GM21717 (cell line): Measurements from ENCODE around the gene SUN1.

ENCODE experiments used
- ATAC-seq: cut with Tn5 transposase; IDR thresholded peaks from one replicate; pipeline ENCODE4 v1.9.1; 2021; ENCODE audit warnings: mild to moderate bottlenecking, moderate library complexity; ENCODE audit not compliant: unreplicated experiment

Gene SUN1

DNA sequence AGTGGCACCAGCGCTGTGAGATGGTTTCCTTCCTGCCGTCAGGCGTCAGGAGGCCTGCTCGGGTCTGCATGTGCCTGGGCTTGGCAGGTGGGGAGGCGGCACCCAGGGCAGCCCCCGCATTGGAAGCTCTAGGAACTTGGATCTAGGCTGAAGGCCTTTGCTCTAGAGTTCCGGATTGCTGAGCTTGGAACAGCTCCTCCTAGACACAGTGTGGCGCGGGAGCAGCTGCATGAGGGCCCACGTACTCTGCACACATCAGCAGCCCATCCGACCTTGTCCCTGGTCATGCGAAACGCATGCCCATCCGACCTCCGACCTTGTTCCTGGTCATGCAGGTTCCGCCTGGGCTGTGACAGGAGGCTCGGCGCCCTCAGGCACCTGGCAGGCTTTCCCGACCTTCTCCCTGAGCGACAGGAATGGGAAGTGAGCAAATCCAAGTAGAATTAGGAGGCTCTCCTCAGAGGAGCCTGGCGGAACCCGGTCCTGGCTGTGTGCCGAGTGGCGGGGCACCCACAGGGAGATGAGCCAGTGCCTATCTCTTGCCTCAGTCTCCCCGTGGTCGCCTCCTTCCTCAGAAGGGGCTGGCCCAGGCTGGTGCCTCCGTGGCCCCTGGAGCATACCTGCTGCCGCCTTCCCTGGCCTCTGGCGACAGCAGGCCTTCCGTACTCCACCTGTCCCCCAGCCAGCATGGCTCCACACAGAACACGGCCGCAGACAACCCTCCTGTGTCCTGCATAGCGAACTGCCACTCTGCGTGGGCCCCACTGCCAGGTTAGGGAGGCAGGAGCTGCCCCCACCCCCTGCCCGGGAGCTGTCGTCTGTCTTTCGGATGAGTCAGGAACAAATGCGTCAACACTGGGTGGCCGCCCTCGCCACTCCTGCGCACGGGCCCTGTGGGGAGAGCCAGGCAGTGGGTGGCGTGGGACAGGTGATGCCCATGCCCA lies 56.1 kb downstream of the SUN1 start:
- ATAC-seq, result no peak

DNA sequence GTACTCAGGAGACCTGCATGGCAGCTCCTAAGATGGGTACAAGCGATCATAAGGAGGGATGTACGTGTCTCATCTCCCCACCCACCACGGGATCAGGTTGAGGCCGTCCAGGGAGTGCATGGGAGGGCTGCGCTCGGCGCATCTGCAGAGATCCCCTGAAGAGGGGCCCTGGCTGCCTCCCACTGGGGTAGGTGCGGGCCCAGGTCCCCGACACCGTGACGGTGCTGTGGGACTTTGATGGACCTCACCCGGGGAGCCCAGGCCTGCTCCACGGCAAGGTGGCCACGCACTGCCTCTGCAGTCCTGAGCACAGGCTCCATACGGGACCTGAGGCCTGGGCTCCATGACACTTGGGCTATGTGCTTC lies 56.7 kb downstream of the SUN1 start:
- ATAC-seq, result no peak

DNA sequence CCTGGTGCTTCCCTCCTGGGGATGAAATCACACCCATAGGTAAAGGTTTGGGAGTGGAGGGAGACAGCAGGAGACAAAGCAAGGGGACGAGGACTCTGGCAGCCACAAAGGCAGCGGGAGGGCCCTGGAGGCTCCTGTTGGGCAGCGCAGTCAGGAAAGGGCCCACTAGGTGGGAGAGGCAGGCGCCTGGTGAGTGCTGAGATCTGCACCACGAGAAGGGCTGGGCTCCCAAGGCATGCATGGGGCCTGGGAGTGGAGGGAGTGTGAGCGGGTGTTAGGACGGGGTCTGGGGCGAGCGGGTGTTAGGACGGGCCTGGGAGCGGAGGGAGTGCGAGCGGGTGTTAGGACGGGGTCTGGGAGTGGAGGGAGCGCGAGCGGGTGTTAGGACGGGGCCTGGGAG lies 57.1 kb downstream of the SUN1 start:
- ATAC-seq, result no peak

DNA sequence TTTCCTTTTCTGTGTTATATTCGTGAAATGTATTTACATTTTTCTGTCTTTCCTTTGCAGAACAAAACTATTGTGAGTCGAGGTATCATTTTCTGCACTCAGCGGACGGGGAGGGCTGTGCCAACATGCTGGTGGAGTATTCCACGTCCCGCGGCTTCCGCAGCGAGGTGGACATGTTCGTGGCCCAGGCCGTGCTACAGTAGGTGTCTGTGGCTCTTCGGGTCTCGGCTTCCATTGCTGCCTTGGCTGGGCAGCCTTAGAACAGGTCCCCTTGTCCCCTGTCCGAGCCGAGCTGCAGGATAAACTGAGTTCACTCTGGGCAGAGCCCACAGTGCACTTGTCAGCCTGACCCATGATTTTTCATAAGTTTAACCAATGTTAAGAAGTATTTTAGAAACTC lies 58.6 kb downstream of the SUN1 start:
- no peak for ATAC-seq

DNA sequence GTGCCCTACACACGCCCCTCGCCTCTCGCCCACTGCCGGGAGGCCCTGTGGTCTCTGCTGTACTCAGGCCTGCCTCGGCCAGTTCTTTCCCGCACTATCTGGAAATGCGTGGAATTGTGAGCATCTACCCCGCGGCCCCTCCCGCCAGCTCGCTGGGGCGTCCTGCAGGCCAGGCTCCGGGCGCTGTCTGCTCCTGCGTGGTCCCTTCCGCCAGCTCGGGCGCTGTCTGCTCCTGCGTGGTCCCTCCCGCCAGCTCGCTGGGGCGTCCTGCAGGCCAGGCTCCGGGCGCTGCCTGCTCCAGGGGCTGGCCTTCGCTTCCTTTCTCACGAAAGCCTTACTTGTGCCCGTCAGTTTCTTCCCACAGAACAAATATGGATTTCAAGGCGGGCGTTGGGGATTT lies 59.0 kb downstream of the SUN1 start:
- no peak for ATAC-seq

DNA sequence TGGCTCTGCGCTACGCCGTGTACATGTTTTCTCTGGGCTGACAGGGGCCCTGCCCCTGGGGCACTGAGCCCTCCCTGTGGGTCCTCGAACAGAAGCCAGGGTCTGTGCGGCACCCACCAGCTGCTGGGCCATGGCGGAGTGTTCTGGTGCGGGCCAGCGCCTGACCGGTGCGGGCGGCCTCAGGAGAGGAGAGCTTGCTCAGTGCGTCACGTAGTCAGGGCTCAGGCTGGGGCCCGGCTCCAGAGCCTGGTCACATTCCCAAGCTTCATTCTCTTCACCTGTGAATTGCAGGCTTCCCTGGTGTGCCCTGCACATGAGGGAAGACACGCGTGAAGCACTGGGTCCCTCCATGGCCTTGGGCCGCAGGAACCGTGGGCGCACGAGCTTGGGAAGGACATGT lies 59.5 kb downstream of the SUN1 start:
- no peak for ATAC-seq

DNA sequence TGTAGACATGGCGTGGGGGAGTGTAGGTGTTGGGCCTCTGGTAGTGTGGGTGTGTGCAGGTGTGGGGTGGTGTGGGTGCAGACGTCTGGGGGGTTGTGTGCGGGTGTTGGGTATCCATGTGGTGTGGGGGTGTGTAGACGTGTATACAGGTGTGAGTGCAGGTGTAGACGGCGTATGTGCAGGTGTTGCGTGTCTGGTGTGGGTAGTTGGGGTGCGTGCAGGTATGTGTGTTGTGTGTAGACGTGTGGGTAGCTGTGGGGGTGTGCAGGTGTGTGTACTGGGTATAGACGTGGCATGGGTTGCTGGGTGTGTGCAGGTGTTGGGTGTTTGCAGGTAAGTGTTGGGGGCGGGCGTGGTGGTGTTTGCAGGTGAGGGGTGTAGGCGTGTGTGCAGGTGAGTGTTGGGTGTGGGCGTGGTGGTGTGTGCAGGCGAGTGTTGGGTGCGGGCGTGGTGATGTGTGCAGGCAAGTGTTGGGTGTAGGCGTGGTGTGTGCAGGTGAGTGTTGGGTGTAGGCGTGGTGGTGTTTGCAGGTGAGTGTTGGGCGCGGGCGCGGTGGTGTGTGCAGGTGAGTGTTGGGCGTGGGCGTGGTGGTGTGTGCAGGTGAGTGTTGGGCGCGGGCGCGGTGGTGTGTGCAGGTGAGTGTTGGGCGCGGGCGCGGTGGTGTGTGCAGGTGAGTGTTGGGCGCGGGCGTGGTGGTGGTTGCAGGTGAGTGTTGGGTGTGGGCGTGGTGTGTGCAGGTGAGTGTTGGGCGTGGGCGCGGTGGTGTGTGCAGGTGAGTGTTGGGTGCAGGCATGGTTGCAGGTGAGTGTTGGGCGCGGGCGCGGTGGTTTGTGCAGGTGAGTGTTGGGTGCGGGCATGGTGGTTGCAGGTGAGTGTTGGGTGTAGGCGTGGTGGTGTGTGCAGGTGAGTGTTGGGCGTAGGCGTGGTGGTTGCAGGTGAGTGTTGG lies 60.6 kb downstream of the SUN1 start:
- no peak for ATAC-seq

DNA sequence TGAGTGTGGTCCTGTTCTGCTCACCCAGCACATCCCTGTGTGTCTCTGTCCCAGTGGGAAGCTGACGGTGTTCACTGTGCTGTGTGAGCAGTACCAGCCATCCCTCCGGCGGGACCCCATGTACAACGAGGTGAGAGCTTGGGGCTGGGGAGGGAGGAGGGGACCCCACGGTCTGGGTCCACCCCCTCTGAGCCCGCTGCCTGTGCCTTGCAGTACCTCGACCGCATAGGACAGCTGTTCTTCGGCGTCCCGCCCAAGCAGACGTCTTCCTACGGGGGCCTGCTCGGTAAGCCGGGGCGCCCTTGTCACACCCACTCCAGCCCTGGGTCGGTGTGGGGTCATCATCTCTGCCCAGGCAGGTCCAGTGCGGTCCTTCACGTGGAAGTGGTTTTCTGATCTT lies 61.4 kb downstream of the SUN1 start:
- ATAC-seq, result no peak

DNA sequence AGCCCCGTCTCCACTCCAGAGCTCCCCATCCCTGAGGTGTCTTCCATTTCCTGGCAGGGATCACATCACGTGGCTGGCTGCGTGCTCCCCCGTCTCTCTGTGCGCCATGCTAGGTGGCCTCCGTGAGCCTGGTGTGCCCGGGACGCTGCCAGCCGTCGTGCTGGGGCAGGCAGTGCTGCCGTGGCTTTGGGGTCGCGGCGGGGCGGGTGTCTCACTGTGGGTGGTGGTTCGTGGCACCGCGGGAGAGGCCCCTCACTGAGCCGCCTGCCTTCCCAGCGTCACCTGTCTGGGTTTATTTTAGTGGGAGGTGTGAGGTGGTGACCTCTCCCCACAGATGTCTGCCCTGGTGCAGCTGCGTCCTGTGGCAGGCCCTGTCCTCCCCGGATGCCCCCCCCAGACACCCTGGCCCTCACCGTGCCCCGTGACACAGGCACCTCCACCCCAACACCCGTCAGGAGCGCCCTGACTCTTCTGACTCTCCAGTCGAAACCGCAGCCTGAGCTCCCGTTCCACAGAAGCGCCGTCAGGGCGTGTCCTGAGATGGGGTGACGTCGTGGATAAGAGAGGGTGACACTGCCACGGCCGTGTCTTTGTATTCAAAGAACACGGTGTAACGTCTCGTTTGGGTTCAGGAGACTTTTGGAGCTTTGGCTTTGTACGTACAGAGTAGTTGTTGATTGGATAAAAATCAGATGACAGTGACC lies 62.0 kb downstream of the SUN1 start:
- ATAC-seq, result no peak

DNA sequence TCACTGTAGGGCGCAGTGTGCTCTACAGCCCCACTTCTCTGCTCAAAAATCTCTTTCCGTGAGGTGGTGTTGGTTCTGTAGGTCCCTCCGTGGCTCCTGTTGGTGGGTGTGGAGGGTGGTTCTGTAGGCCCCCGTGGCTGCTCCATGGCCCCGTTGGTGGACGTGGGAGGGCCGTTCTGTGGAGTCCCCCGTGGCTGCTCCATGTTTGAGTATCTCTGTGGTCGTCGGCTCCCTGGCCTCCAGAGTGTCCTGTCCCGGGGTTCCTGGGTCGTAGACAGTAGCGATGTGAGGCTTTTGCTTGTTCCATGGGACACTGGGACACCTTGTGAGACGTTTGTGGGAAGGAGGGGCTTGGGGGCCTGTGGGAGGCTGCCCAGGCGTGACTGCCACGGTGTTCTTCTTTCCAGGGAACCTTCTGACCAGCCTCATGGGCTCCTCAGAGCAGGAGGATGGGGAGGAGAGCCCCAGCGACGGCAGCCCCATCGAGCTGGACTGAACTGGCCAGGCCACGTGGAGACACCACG lies 62.7 kb downstream of the SUN1 start:
- no peak for ATAC-seq

DNA sequence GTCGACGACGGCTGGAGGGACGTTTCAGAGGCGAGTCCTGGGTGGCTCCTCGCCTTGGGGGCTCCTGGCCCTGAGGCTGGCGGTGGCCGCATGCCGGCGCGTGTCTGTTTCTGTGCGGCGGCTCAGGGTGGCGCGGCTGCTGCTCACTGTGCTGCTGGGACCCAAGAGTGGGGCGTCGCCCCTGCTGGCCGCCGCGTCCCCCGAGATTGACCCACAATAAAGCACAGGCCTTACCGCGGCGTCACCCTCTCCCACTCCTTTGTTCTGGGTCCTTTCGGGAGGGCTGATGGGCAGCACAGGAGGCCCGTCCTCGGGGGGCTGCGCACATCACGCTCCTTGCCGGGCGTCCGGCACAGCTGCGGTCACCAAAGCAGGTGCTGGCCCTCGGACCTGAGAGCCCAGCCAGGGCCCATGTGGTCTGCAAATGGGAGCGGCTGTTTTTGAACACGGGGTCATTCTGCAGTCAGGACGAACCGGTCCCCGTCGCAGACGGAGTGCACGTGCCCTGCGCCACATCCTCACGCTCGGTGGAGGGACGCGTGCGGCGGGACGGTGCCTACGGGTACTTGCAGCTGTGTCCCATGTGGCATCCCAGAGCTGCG lies 63.3 kb downstream of the SUN1 start:
- ATAC-seq, result no peak

DNA sequence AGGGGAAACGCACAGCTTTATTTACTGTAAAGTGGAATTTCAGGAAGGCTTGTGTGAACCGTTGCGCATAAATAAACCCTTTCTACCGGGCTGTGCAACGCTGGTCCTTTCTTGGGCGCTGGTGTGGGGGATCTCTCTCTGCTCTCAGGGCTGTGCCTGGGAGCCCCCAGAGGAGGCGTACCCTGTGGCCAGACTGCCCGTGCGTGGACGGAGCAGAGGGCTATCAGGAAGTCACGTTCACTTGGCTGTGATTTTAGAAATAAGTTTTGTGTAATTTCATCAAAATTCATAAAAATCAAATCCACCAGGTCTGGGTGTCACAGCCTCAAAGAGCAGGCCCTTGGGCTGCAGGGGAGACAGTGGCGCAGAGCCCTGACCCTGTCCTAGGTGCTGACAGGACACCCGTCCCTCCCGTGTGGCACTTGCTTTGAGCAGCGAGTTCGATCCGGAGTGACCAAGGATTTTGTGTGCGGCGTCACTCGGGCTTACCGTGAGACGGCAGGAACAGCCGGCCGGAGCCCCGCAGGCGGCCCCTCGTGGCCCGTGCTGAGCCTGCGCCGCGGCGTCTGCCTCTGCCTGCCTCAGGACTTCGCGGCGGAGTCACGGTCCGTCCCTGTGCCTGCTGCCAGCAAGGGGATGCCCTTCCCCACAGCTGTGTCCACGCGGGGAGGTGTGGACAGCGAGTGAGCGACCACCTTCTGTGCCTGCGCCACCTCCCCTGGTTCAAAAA lies 64.2 kb downstream of the SUN1 start:
- no peak for ATAC-seq

DNA sequence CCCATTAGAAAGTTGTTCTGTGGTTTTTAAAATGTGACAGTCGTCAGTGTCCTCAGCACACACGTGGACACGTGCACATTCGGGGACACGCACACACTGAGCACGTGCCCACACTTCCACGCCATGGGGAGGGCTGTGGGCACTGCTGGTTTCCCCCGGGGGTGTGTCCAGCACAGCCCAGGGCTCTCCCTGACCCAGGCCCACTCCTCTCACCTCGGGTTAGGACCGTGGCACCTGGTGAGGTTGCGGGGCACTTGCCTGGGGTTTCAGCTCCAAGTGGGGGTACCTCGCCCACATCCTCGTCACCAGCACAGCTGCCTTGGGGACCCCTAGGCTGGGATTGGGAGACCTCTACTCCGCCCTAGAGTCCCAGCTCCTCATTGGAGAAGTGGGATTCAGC lies 64.8 kb downstream of the SUN1 start:
- no peak for ATAC-seq

DNA sequence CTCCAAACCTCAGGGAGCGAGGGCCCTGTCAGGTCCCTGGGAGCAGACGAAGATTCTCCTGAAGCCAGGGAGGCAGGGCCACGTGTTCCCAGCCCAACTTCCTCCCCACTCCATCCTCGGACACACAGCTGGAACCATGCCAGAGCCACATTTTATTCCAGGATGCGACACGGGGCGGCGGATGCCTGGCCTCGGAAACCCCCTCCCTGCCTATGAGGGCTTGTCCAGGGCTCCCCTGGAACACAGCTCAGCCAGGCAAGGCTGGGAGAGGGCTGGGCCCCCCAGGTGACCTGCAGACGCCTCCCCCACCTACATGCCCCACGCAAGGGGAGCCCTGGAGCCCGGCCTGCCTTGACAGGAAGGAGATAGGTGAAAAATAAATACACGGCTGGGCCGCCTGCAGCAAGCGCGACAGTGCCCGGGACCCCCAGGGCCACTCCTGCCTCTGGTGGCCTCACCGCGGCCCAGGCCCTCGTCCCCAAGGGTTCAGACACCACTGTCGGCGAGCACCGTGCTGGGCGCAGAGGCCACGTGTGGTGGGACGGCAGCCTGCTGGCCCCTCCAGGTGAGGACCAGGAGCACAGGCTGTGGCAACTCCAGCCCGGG lies 65.6 kb downstream of the SUN1 start:
- ATAC-seq, result no peak

DNA sequence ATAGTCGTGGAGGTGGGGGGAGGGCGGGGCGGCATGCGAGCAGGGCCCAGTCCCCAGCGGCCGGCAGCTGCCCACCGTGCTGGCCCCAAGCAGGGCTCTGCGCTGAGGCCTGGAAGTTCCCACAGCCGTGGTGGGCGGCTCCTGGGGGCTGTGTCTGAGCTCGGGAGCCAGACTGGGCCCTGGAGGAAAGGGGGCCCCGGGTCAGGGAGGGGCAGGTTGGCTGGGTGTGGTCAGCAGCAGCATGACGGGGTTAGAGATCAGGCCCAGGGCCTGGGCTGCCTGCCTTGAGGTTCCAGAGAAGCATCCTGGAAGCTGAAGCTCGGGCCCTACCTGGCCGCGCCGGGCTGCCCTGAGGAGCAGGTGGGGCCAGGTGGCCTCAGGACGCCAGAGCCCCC lies 66.2 kb downstream of the SUN1 start:
- ATAC-seq, result no peak

DNA sequence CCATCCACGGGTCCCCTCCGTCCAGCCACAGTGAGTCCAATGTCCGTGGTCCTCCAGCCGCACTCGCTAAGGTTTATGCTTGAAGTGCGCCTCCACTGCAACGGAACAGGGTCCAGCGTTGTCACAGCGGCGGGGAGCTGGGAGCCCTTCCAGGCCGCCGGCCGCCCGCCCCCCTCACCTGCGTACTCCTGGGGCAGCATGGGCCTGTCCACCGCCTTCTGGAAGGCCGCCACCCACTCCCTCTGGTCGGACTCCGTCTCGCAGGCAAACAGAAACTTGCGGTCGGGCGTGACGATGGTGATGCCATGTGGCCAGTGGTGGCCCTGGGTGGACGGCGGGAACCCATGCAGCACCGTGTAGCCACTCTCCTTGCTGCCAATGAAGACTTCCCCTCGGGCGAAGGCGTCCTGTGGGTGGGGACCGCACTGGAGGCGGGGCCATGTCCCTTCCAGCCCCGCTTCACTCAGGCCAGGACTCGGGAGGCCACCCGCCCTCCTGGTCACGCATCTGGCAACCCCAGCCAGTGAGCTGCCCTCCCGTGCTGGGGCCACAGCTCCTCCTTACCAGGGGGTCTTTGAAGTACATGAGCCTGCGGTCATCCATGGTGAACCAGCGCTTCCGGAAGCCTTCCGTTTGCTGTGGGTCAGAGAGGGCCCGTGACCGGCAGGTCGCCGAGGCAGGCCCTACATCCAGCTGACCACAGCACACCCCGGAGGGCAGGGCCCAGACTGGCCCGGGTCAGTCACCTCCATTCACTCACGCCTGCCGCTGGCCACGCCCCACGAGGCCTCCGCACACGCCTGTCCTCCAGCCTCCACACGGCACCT lies 66.8 kb downstream of the SUN1 start:
- no peak for ATAC-seq

DNA sequence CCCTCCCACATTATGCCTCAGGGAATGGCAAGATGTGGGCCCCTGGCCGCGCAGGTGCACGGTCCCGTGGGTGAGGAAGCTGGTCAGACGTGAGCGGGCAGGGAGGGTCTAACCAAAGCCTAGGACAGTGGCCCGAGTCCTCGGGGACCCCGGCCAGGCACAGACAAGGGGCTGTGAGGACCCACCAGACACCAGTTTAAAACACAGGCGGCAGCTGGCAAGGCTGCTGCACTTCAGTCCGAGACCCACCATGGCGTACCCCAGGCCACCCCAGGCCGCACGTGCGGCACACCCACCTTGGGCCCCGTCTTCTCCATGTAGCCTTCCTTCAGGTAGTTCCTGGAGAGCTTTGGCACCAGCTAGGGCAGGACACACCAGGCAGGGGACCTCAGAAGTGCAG lies 67.5 kb downstream of the SUN1 start:
- no peak for ATAC-seq

DNA sequence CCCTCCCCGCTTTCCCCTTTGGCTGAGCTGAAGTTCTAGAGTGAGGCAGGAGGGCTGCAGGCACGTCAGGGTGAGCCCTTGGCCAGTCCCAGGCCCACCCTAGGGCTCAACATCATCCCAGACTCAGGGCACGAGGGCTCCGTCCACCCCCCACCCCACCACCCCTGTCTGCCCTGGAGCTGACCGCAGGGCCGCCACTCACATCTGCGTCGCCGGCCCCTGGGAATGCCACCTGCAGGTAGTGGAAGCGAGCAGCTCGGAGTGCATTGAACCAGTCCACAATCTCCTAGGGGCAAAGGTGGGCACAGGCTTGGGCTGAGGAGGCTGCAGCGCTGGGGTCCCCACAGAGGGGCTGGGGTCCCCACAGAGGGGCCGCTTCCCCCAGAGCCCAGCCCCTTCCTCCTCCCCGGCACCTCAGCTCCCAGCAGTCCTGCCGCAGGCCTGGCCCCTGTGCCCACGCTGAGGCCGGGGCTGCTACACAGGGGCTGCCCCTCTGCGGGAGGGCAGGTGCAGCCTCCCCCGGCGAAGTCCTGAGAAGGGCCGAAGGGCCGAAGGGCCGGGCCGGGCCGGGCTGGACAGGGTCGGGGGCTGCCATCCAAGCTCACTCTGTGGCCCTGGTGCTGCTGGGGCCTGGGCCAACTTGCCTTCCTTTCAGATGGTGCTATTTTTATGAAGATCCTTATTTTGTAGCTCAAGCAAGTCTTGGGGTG lies 68.2 kb downstream of the SUN1 start:
- no peak for ATAC-seq
